Astrocyte (in vitro differentiated cells and primary cell): ENCODE results near the gene COX11. TPM values are rescaled to one million over a fixed set of nuclear protein-coding genes. Genes with fewer than 3 reads are reported as not detected.
A peak's percentile ranks its signal among the peaks of the same experiment; 100 is the strongest.

ENCODE experiments used
- DNase-seq: peaks from one replicate; pipeline ENCODE4 v3.0.0-alpha.2; 2010; ENCODE audit warnings: low read depth
- FAIRE-seq: peaks from 2 replicates; lab custom pipeline; 2011; peaks lifted over from hg19 to GRCh38; lab: Jason Lieb, UNC
- H2AFZ ChIP-seq: 2 replicates; pipeline ENCODE4 v1.6.0; 2012; ENCODE audit warnings: low read depth, low read length, inconsistent platforms
- H3K27ac ChIP-seq: 2 replicates; pipeline ENCODE4 v1.5.1; 2011; ENCODE audit warnings: low read depth, low read length, inconsistent platforms
- H3K27me3 ChIP-seq: 2 replicates; pipeline ENCODE4 v1.6.0; 2011; ENCODE audit warnings: low read length, inconsistent platforms; ENCODE audit not compliant: insufficient read depth
- H3K36me3 ChIP-seq: 2 replicates; pipeline ENCODE4 v1.5.1; 2011; ENCODE audit warnings: low read length, inconsistent platforms; ENCODE audit not compliant: insufficient read depth
- H3K4me1 ChIP-seq: 2 replicates; pipeline ENCODE4 v1.5.1; 2011; ENCODE audit warnings: low read length, inconsistent platforms; ENCODE audit not compliant: insufficient read depth
- H3K4me2 ChIP-seq: 2 replicates; pipeline ENCODE4 v1.6.0; 2012; ENCODE audit warnings: low read length, inconsistent platforms
- H3K4me3 ChIP-seq: 2 replicates; pipeline ENCODE4 v1.5.1; 2011; ENCODE audit warnings: low read depth, mild to moderate bottlenecking, low read length, inconsistent platforms; ENCODE audit not compliant: insufficient read depth
- H3K79me2 ChIP-seq: 2 replicates; pipeline ENCODE4 v1.6.0; 2012; ENCODE audit warnings: mild to moderate bottlenecking, low read length, inconsistent platforms; ENCODE audit not compliant: insufficient read depth
- H3K9ac ChIP-seq: 2 replicates; pipeline ENCODE4 v1.6.0; 2012; ENCODE audit warnings: mild to moderate bottlenecking, low read length, inconsistent platforms
- H3K9me3 ChIP-seq: 2 replicates; pipeline ENCODE4 v1.5.1; 2012; ENCODE audit warnings: low read depth, mild to moderate bottlenecking, low read length, inconsistent platforms; ENCODE audit not compliant: insufficient read depth
- H4K20me1 ChIP-seq: 2 replicates; pipeline ENCODE4 v1.6.0; 2012; ENCODE audit warnings: low read length, inconsistent platforms; ENCODE audit not compliant: insufficient read depth
- H3K27ac Mint-ChIP-seq: one replicate; pipeline ENCODE4 v1.8.0; 2021; ENCODE audit warnings: mild to moderate bottlenecking, mixed read lengths; ENCODE audit not compliant: unreplicated experiment
- H3K27me3 Mint-ChIP-seq: one replicate; pipeline ENCODE4 v1.8.0; 2021; ENCODE audit warnings: low read depth, mixed read lengths; ENCODE audit not compliant: unreplicated experiment
- H3K36me3 Mint-ChIP-seq: one replicate; pipeline ENCODE4 v1.8.0; 2021; ENCODE audit warnings: low read depth, mixed read lengths; ENCODE audit not compliant: unreplicated experiment
- H3K4me1 Mint-ChIP-seq: one replicate; pipeline ENCODE4 v1.8.0; 2021; ENCODE audit warnings: low read depth, mixed read lengths; ENCODE audit not compliant: unreplicated experiment
- H3K4me3 Mint-ChIP-seq: one replicate; pipeline ENCODE4 v1.8.0; 2021; ENCODE audit warnings: mild to moderate bottlenecking, moderate library complexity, mixed read lengths; ENCODE audit not compliant: unreplicated experiment
- H3K9me3 Mint-ChIP-seq: one replicate; pipeline ENCODE4 v1.8.0; 2021; ENCODE audit warnings: mild to moderate bottlenecking, mixed read lengths; ENCODE audit not compliant: unreplicated experiment
- EZH2 ChIP-seq: IDR thresholded peaks from 2 replicates; pipeline ENCODE4 v1.6.1; 2012; ENCODE audit warnings: mild to moderate bottlenecking, low read length, inconsistent platforms; ENCODE audit not compliant: insufficient read depth
- total RNA-seq: library from RNA; stranded (reverse); gene quantifications from 2 replicates; pipeline ENCODE4 v1.2.1, GENCODE V29; 2021
- TF ChIP-seq, protein P1 (sequence below): IDR thresholded peaks from 2 replicates; pipeline ENCODE4 v1.5.1; 2011; ENCODE audit warnings: low read depth, mild to moderate bottlenecking, inconsistent platforms, low read length, moderate library complexity; ENCODE audit not compliant: insufficient read depth

COX11 gene
- total RNA-seq, 1 donor from 2014 or later, result 36.4 TPM

GRCh38 chr17:54944796-54945195 lies 23.7 kb downstream of the COX11 start:
- peaks cover 20% of the 10 kb centered on the region for H3K4me1 ChIP-seq
- H3K27me3 ChIP-seq, result peaks cover 15% of the 10 kb centered on the region
- H3K9me3 ChIP-seq, result no peaks in the 10 kb centered on the region
- peak overlapping the region; percentile 42 for H3K4me2 ChIP-seq
- no peaks in the 10 kb centered on the region for H3K9me3 Mint-ChIP-seq
- H2AFZ ChIP-seq, result no peak overlapping the region
- H3K27ac ChIP-seq, result no peak overlapping the region
- no peak for FAIRE-seq
- DNase-seq, result peak; percentile 67
- no peak overlapping the region for H3K4me3 Mint-ChIP-seq
- H3K4me1 Mint-ChIP-seq, result peaks cover 21% of the 10 kb centered on the region
- no peaks in the 10 kb centered on the region for H4K20me1 ChIP-seq
- peaks cover 2% of the 10 kb centered on the region for H3K36me3 Mint-ChIP-seq
- no peak overlapping the region for H3K4me3 ChIP-seq
- no peaks in the 10 kb centered on the region for H3K36me3 ChIP-seq
- TF ChIP-seq EZH2, result no peak
- TF ChIP-seq, protein P1, sequence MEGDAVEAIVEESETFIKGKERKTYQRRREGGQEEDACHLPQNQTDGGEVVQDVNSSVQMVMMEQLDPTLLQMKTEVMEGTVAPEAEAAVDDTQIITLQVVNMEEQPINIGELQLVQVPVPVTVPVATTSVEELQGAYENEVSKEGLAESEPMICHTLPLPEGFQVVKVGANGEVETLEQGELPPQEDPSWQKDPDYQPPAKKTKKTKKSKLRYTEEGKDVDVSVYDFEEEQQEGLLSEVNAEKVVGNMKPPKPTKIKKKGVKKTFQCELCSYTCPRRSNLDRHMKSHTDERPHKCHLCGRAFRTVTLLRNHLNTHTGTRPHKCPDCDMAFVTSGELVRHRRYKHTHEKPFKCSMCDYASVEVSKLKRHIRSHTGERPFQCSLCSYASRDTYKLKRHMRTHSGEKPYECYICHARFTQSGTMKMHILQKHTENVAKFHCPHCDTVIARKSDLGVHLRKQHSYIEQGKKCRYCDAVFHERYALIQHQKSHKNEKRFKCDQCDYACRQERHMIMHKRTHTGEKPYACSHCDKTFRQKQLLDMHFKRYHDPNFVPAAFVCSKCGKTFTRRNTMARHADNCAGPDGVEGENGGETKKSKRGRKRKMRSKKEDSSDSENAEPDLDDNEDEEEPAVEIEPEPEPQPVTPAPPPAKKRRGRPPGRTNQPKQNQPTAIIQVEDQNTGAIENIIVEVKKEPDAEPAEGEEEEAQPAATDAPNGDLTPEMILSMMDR, result no peak
- H3K9ac ChIP-seq, result no peak overlapping the region
- no peaks in the 10 kb centered on the region for H3K79me2 ChIP-seq
- no peaks in the 10 kb centered on the region for H3K27me3 Mint-ChIP-seq
- peak overlapping the region; percentile 93 for H3K27ac Mint-ChIP-seq

- peaks cover 7% of the 10 kb centered on the region for H3K27me3 ChIP-seq
- no peak overlapping the region for H3K27ac Mint-ChIP-seq
- H3K9ac ChIP-seq, result no peak overlapping the region
- H3K27me3 Mint-ChIP-seq, result no peaks in the 10 kb centered on the region
- H3K36me3 Mint-ChIP-seq, result peaks cover 3% of the 10 kb centered on the region
- no peak overlapping the region for H3K27ac ChIP-seq
- DNase-seq, result no peak
- no peaks in the 10 kb centered on the region for H3K9me3 Mint-ChIP-seq
- H3K4me1 ChIP-seq, result peaks cover 7% of the 10 kb centered on the region
- no peak overlapping the region for H2AFZ ChIP-seq
- no peaks in the 10 kb centered on the region for H3K9me3 ChIP-seq
- no peak for FAIRE-seq
- H3K79me2 ChIP-seq, result no peaks in the 10 kb centered on the region
- no peaks in the 10 kb centered on the region for H4K20me1 ChIP-seq
- peaks cover 4% of the 10 kb centered on the region for H3K36me3 ChIP-seq
- peaks cover 12% of the 10 kb centered on the region for H3K4me1 Mint-ChIP-seq
- H3K4me3 Mint-ChIP-seq, result no peak overlapping the region
- H3K4me2 ChIP-seq, result no peak overlapping the region
- TF ChIP-seq, protein P1, result no peak
- no peak for TF ChIP-seq EZH2
- no peak overlapping the region for H3K4me3 ChIP-seq
Measured at GRCh38 chr17:54941285-54941684, 27.2 kb downstream of the COX11 start.

DNA sequence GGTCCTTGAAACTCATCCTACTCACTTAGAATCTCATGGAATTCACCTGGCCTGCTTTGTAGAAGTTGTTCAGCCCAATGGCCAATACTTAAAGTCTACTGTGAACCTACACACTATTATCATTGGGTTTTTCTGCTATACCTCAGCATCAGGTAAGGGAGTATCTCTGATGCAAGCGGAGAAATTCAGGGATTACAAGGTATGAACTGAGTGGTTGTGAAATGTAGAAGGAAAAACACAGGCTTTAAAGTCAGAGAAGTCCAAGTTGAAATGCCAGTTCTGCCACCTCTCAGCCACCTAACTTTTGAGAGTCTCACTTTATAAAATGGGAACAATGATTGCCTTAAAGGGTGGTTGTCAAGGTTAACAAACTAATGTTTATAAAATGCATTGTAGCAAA lies 31.0 kb downstream of the COX11 start:
- Mint-ChIP-seq H3K4me1 (no peaks in the 10 kb centered on the region), H3K27ac (no peak overlapping the region)
- DNase-seq, result no peak

More for the DNA sequence above, 31.0 kb downstream of the COX11 start:
- FAIRE-seq, result no peak
- Histone ChIP-seq H3K79me2 (no peaks in the 10 kb centered on the region), H3K27me3 (no peaks in the 10 kb centered on the region), H3K4me2 (no peak overlapping the region), H3K27ac (no peak overlapping the region), H3K4me3 (no peak overlapping the region), H2AFZ (no peak overlapping the region), H3K9ac (no peak overlapping the region), H3K36me3 (peaks cover 4% of the 10 kb centered on the region), H3K4me1 (no peaks in the 10 kb centered on the region), H4K20me1 (no peaks in the 10 kb centered on the region), H3K9me3 (no peaks in the 10 kb centered on the region)
- no peak overlapping the region for H3K4me3 Mint-ChIP-seq
- TF ChIP-seq, protein P1, result no peak
- TF ChIP-seq EZH2, result no peak
- peaks cover 15% of the 10 kb centered on the region for H3K36me3 Mint-ChIP-seq
- no peaks in the 10 kb centered on the region for H3K9me3 Mint-ChIP-seq
- H3K27me3 Mint-ChIP-seq, result no peaks in the 10 kb centered on the region
